ENCODE measurements around the gene YJEFN3.

The YJEFN3 gene

DNA sequence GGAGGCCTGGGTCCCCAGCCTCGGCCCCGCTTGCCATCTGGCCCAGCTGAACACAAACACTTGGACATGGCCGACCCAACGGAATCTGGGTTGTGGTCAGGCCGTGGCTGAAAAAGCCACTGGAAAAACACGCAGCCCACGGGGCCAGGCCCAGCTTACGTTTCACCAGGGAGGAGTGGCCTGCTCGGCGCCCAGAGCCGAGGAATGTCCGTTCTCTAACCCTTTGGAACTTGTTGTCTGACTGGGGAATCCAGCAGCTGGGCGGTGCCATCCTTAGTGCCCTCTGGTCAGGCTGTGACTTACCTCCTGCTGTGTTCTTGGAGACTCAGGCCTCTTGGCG is 23.1 kb downstream of the YJEFN3 start:
- no peaks in the 10 kb centered on the region for H3K79me2 ChIP-seq (ENCODE audit: insufficient read depth, low read length)
- no peak overlapping the region for H3K9ac ChIP-seq (ENCODE audit: low read length)
- H3K27me3 ChIP-seq (ENCODE audit: low read length), result no peaks in the 10 kb centered on the region
- no peaks in the 10 kb centered on the region for H3F3A ChIP-seq (ENCODE audit: insufficient read depth)
- no peak for TF ChIP-seq EZH2phosphoT487 (conservative IDR thresholded peaks at IDR 0.05; ENCODE audit: low read length)
- no peak for TF ChIP-seq CTCF (IDR thresholded peaks at IDR 0.05; ENCODE audit: insufficient read depth, low read length, poor library complexity, severe bottlenecking)
- no peak overlapping the region for H3K4me3 ChIP-seq (ENCODE audit: insufficient read depth, low read length, poor library complexity, severe bottlenecking)
- H3K27ac ChIP-seq (ENCODE audit: low read depth, low read length), result no peak overlapping the region
- no peak overlapping the region for H3K4me2 ChIP-seq (ENCODE audit: low read depth, low read length, poor library complexity, severe bottlenecking)
- H3K36me3 ChIP-seq (ENCODE audit: low read length), result no peaks in the 10 kb centered on the region
- no peaks in the 10 kb centered on the region for H3K9me2 ChIP-seq (replicated peaks; ENCODE audit: insufficient read depth, low read length)
- H3K9me3 ChIP-seq (ENCODE audit: insufficient read depth, low read length), result no peaks in the 10 kb centered on the region
- H2AFZ ChIP-seq (ENCODE audit: low read depth, low read length, severe bottlenecking), result no peak overlapping the region
- no peaks in the 10 kb centered on the region for H4K20me1 ChIP-seq (ENCODE audit: low read depth, low read length)

DNA sequence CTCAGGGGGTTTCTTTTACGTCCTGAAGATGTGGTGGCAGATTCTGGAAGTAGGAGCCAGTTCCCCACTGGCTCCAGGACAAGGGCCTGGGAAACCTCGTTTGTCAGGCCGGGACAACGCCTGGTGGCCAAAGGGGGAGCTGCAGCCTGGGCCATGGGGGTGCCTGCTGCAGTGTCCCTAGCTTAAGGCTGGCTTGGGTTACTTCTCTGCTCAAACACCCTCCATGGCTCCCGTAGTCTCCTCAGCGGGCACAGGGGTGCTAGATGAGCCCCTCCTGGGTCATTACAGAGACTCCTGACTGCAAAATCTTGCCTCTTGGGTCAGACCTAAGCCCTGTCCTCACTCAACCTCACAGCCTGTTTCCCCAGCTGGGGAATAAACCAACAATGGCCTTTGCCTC is 24.1 kb downstream of the YJEFN3 start:
- Histone ChIP-seq H3K79me2 (ENCODE audit: insufficient read depth, low read length) (no peaks in the 10 kb centered on the region), H3K9ac (ENCODE audit: low read length) (no peak overlapping the region), H4K20me1 (ENCODE audit: low read depth, low read length) (no peaks in the 10 kb centered on the region), H3K9me3 (ENCODE audit: insufficient read depth, low read length) (no peaks in the 10 kb centered on the region), H2AFZ (ENCODE audit: low read depth, low read length, severe bottlenecking) (no peak overlapping the region), H3K27ac (ENCODE audit: low read depth, low read length) (no peak overlapping the region), H3K4me3 (ENCODE audit: insufficient read depth, low read length, poor library complexity, severe bottlenecking) (no peak overlapping the region), H3K36me3 (ENCODE audit: low read length) (no peaks in the 10 kb centered on the region), H3K9me2 (replicated peaks; ENCODE audit: insufficient read depth, low read length) (no peaks in the 10 kb centered on the region), H3F3A (ENCODE audit: insufficient read depth) (no peaks in the 10 kb centered on the region), H3K27me3 (ENCODE audit: low read length) (no peaks in the 10 kb centered on the region), H3K4me2 (ENCODE audit: low read depth, low read length, poor library complexity, severe bottlenecking) (no peak overlapping the region)
- TF ChIP-seq CTCF (IDR thresholded peaks at IDR 0.05; ENCODE audit: insufficient read depth, low read length, poor library complexity, severe bottlenecking) (peak; percentile 20), EZH2phosphoT487 (conservative IDR thresholded peaks at IDR 0.05; ENCODE audit: low read length) (no peak)

DNA sequence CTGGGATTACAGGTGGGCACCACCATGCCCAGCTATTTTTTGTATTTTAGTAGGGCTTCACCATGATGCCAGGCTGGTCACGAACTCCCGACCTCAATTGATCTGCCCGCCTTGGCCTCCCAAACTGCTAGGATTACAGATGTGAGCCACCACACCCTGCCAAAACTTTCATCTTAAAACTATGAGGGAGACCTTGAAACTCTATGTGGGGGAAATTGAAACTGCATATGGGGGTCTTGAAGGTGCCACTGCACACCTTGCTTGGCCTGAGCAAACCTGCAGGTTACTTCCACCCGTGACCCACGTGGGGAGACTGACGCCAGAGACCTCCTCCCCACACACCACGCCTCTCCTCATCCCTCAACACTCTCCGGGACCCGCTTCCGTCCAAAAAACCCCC is 25.0 kb downstream of the YJEFN3 start:
- Histone ChIP-seq H3K79me2 (ENCODE audit: insufficient read depth, low read length) (no peaks in the 10 kb centered on the region), H3K27ac (ENCODE audit: low read depth, low read length) (no peak overlapping the region), H3K9ac (ENCODE audit: low read length) (no peak overlapping the region), H3K4me2 (ENCODE audit: low read depth, low read length, poor library complexity, severe bottlenecking) (no peak overlapping the region), H3K9me3 (ENCODE audit: insufficient read depth, low read length) (no peaks in the 10 kb centered on the region), H3K27me3 (ENCODE audit: low read length) (no peaks in the 10 kb centered on the region), H2AFZ (ENCODE audit: low read depth, low read length, severe bottlenecking) (no peak overlapping the region), H3F3A (ENCODE audit: insufficient read depth) (no peaks in the 10 kb centered on the region), H3K36me3 (ENCODE audit: low read length) (no peaks in the 10 kb centered on the region), H3K4me3 (ENCODE audit: insufficient read depth, low read length, poor library complexity, severe bottlenecking) (no peak overlapping the region), H3K9me2 (replicated peaks; ENCODE audit: insufficient read depth, low read length) (no peaks in the 10 kb centered on the region), H4K20me1 (ENCODE audit: low read depth, low read length) (no peaks in the 10 kb centered on the region)
- TF ChIP-seq EZH2phosphoT487 (conservative IDR thresholded peaks at IDR 0.05; ENCODE audit: low read length) (no peak), CTCF (IDR thresholded peaks at IDR 0.05; ENCODE audit: insufficient read depth, low read length, poor library complexity, severe bottlenecking) (no peak)
